ENCODE measurements around the gene VASH1. TPM values are rescaled to one million over a fixed set of nuclear protein-coding genes. Genes with fewer than 3 reads are reported as not detected.

The VASH1 gene
- polyA plus RNA-seq, 1 of the 3 experiments (the other 2 are of a cell fraction) = 4.9 TPM

- DNase-seq = no peak
- Histone ChIP-seq H2AFZ (ENCODE audit: low read depth) (no peak overlapping the region), H3F3A (replicated peaks; ENCODE audit: insufficient read depth) (no peaks in the 10 kb centered on the region), H3K27me3 (ENCODE audit: insufficient read depth) (no peaks in the 10 kb centered on the region), H3K9me3 (peaks cover 10% of the 10 kb centered on the region; the same call in 1 of the 2 replicates), H3K27ac (ENCODE audit: low read depth in 2 of 2, low read length in 1 of 2) (no peak overlapping the region), H3K4me2 (no peak overlapping the region), H3K79me2 (ENCODE audit: insufficient read depth) (no peaks in the 10 kb centered on the region), H3K9me2 (no peaks in the 10 kb centered on the region), H4K20me1 (ENCODE audit: insufficient read depth) (no peaks in the 10 kb centered on the region), H3K36me3 (replicated peaks in 1 of 2; ENCODE audit: control insufficient read depth in 1 of 2, insufficient read depth in 2 of 2, low read length in 1 of 2) (peaks cover 5 to 37% of the 10 kb centered on the region in 2 experiments), H3K4me3 (ENCODE audit: low read depth in 2 of 2, low read length in 1 of 2) (no peak overlapping the region), H3K4me1 (ENCODE audit: control insufficient read depth in 1 of 2, insufficient read depth in 2 of 2, low read depth in 1 of 2, low read length in 1 of 2) (no peaks in the 10 kb centered on the region), H3K9ac (no peak overlapping the region)
- no peak for TF ChIP-seq CHD2 (IDR thresholded peaks at IDR 0.05; ENCODE audit: low read length, partially characterized antibody)
- no peak for TF ChIP-seq MXI1 (IDR thresholded peaks at IDR 0.05; ENCODE audit: low read depth, low read length)
- no peak for TF ChIP-seq REST (IDR thresholded peaks at IDR 0.05; ENCODE audit: low read depth, low read length)
- TF ChIP-seq USF2 (IDR thresholded peaks at IDR 0.05; ENCODE audit: borderline replicate concordance, low read depth, low read length) = no peak
- no peak for TF ChIP-seq POLR2AphosphoS5 (IDR thresholded peaks at IDR 0.05; ENCODE audit: low read depth, low read length)
- no peak for TF ChIP-seq IRF3 (IDR thresholded peaks at IDR 0.05; ENCODE audit: low read depth, low read length)
- no peak for TF ChIP-seq GABPA (IDR thresholded peaks at IDR 0.05; ENCODE audit: low read depth)
- no peak for TF ChIP-seq NRF1 (IDR thresholded peaks at IDR 0.05; ENCODE audit: low read depth, low read length)
- TF ChIP-seq EP300 (IDR thresholded peaks at IDR 0.05; ENCODE audit: borderline replicate concordance in 1 of 2, low read depth in 1 of 2, low read length in 1 of 2) = no peak
- no peak for TF ChIP-seq JUND (IDR thresholded peaks at IDR 0.05)
- no peak for TF ChIP-seq FOSL2 (IDR thresholded peaks at IDR 0.05; ENCODE audit: borderline replicate concordance, low read depth)
- ChIA-PET POLR2A (no interaction called here), CTCF (no interaction called here)
- WGBS (ENCODE audit: low lambda C conversion rate) = 97% methylated on average over 2 of the region's 2 CpGs
Observed at GRCh38 chr14:76792422-76792821, 31.2 kb downstream of the VASH1 start.

GRCh38 chr14:76793324-76793723, 32.1 kb downstream of the VASH1 start:
- Histone ChIP-seq H3K27ac (ENCODE audit: low read depth in 2 of 2, low read length in 1 of 2) (no peak overlapping the region), H2AFZ (ENCODE audit: low read depth) (no peak overlapping the region), H3F3A (replicated peaks; ENCODE audit: insufficient read depth) (no peaks in the 10 kb centered on the region), H4K20me1 (ENCODE audit: insufficient read depth) (no peaks in the 10 kb centered on the region), H3K9me2 (no peaks in the 10 kb centered on the region), H3K9ac (no peak overlapping the region), H3K79me2 (ENCODE audit: insufficient read depth) (no peaks in the 10 kb centered on the region), H3K9me3 (peaks cover 10% of the 10 kb centered on the region; the same call in 1 of the 2 replicates), H3K4me3 (ENCODE audit: low read depth in 2 of 2, low read length in 1 of 2) (no peak overlapping the region), H3K27me3 (ENCODE audit: insufficient read depth) (no peaks in the 10 kb centered on the region), H3K4me2 (no peak overlapping the region), H3K36me3 (replicated peaks in 1 of 2; ENCODE audit: control insufficient read depth in 1 of 2, insufficient read depth in 2 of 2, low read length in 1 of 2) (peaks cover 5 to 28% of the 10 kb centered on the region in 2 experiments), H3K4me1 (ENCODE audit: control insufficient read depth in 1 of 2, insufficient read depth in 2 of 2, low read depth in 1 of 2, low read length in 1 of 2) (no peaks in the 10 kb centered on the region)
- POLR2A ChIA-PET = no interaction called here
- 72% methylated on average over 4 of the region's 4 CpGs for WGBS (ENCODE audit: low lambda C conversion rate)
- CTCF ChIA-PET = no interaction called here
- no peak for DNase-seq
- TF ChIP-seq EP300 (IDR thresholded peaks at IDR 0.05; ENCODE audit: borderline replicate concordance in 1 of 2, low read depth in 1 of 2, low read length in 1 of 2) = no peak
- TF ChIP-seq NRF1 (IDR thresholded peaks at IDR 0.05; ENCODE audit: low read depth, low read length) = no peak
- TF ChIP-seq RXRA (IDR thresholded peaks at IDR 0.05; ENCODE audit: borderline replicate concordance, low read depth) = no peak

Data from SK-N-SH (cell line).